ENCODE measurements around the gene SLBP.

- TF ChIP-seq CTCF (IDR thresholded peaks at IDR 0.05; ENCODE audit: control extremely low read depth in 1 of 3, insufficient read depth in 1 of 3, low read depth in 1 of 3, low read length in 3 of 3) (no peak), EZH2 (IDR thresholded peaks at IDR 0.05; ENCODE audit: low read depth, low read length, severe bottlenecking) (no peak)
- TF ChIP-seq, protein P1, sequence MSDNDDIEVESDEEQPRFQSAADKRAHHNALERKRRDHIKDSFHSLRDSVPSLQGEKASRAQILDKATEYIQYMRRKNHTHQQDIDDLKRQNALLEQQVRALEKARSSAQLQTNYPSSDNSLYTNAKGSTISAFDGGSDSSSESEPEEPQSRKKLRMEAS (IDR thresholded peaks at IDR 0.05) = no peak
Observed at GRCh38 chr4:1711571-1712215, 426 bp downstream of the SLBP start.

All from H1 (cell line).